A549 (cell line): ENCODE data around the gene EEF2.

Source experiments
- CHD2 ChIP-seq: fragments of 150-350 bp; IDR thresholded peaks from 2 replicates; pipeline ENCODE4 v1.6.1; 2014; ENCODE audit warnings: low read length; ENCODE audit not compliant: partially characterized antibody
- EHF ChIP-seq: fragments of 250-450 bp; sonication (Bioruptor Pico); IDR thresholded peaks from 2 replicates; pipeline ENCODE4 v1.5.0; 2020; ENCODE audit warnings: mild to moderate bottlenecking
- HDAC2 ChIP-seq: fragments of 200-600 bp; sonication (generic); IDR thresholded peaks from 2 replicates; pipeline ENCODE4 v1.6.1; 2016
- NPAS2 ChIP-seq: fragments of 250-450 bp; sonication (Bioruptor Pico); IDR thresholded peaks from 2 replicates; pipeline ENCODE4 v1.8.0; 2022; ENCODE audit warnings: mild to moderate bottlenecking, moderate library complexity, borderline replicate concordance
- POLR2A ChIP-seq: IDR thresholded peaks from 2 replicates; pipeline ENCODE4 v1.6.1; 2012; ENCODE audit warnings: mild to moderate bottlenecking, low read length
- POLR2AphosphoS2 ChIP-seq: conservative IDR thresholded peaks from 2 replicates; pipeline ENCODE4 v1.6.1; 2012; ENCODE audit warnings: low read length, improper control_type of control experiment, inconsistent platforms
- RAD21 ChIP-seq, 2 experiments: fragments of >200 bp in 1 of 2; sonication (Bioruptor Twin) in 1 of 2; formaldehyde crosslinking in 1 of 2; IDR thresholded peaks in 1 of 2; conservative IDR thresholded peaks in 1 of 2; 2 replicates in 1 of 2; 3 replicates in 1 of 2; pipeline ENCODE4 v1.6.1; 2012 to 2018; ENCODE audit warnings: inconsistent platforms in 1 of 2
- RFX5 ChIP-seq: fragments of 450-650 bp; IDR thresholded peaks from 2 replicates; pipeline ENCODE4 v1.7.1; 2014; ENCODE audit warnings: antibody characterized with exemption, mild to moderate bottlenecking, moderate library complexity
- RNF2 ChIP-seq: fragments of 200-600 bp; sonication (generic); IDR thresholded peaks from 2 replicates; pipeline ENCODE4 v1.6.1; 2016; ENCODE audit warnings: low read depth, mild to moderate bottlenecking, antibody characterized with exemption, moderate library complexity, borderline replicate concordance
- TF ChIP-seq, protein P1 (sequence below): fragments of 150-350 bp; IDR thresholded peaks from 2 replicates; pipeline ENCODE4 v1.6.1; 2014; ENCODE audit warnings: low read depth, mild to moderate bottlenecking, low read length
- TF ChIP-seq, protein P2 (sequence below): fragments of >200 bp; sonication (Bioruptor Twin); formaldehyde crosslinking; IDR thresholded peaks from 3 replicates; pipeline ENCODE4 v1.5.1; 2016
- TF ChIP-seq, protein P3 (sequence below): IDR thresholded peaks from 2 replicates; pipeline ENCODE4 v1.6.1; 2012
- TF ChIP-seq, protein P4 (sequence below): IDR thresholded peaks from 2 replicates; pipeline ENCODE4 v1.6.1; 2012
- TF ChIP-seq, protein P5 (sequence below): fragments of 450-650 bp; IDR thresholded peaks from 2 replicates; pipeline ENCODE4 v1.6.1; 2014; ENCODE audit warnings: antibody characterized with exemption

DNA sequence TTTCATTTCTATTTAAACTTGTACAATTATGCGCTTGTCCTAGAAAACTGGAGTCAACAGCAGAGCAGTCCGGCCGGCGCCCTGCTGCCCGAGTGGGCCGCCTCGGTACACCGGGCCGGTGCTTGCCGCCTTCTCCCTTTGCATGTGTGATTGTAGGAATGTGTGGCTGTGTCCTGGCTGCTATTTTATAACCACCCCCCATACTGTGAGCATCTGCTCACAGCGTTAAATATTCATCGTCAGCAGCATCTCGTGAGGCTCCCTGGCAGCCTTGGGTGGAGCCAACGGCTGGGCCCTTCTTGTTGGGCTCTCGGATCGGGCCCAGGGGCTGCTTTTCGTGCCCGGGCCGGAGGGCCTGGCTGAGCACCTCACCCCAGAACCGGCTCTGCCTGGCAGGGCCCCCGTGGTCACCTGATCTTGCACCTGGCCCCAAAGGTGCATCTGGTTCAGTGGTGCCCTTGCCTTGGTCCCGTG lies 32.9 kb upstream of the EEF2 start:
- TF ChIP-seq, protein P1, sequence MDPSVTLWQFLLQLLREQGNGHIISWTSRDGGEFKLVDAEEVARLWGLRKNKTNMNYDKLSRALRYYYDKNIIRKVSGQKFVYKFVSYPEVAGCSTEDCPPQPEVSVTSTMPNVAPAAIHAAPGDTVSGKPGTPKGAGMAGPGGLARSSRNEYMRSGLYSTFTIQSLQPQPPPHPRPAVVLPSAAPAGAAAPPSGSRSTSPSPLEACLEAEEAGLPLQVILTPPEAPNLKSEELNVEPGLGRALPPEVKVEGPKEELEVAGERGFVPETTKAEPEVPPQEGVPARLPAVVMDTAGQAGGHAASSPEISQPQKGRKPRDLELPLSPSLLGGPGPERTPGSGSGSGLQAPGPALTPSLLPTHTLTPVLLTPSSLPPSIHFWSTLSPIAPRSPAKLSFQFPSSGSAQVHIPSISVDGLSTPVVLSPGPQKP, result no peak
- TF ChIP-seq RFX5 (no peak), NPAS2 (CRISPR knock-in tag) (no peak), POLR2A (no peak), RNF2 (no peak), CHD2 (no peak), RAD21 (conservative IDR thresholded peaks at IDR 0.05 in 1 of 2, IDR thresholded peaks at IDR 0.05 in 1 of 2) (no peak), POLR2AphosphoS2 (no peak), EHF (no peak), HDAC2 (no peak)
- TF ChIP-seq, protein P2, sequence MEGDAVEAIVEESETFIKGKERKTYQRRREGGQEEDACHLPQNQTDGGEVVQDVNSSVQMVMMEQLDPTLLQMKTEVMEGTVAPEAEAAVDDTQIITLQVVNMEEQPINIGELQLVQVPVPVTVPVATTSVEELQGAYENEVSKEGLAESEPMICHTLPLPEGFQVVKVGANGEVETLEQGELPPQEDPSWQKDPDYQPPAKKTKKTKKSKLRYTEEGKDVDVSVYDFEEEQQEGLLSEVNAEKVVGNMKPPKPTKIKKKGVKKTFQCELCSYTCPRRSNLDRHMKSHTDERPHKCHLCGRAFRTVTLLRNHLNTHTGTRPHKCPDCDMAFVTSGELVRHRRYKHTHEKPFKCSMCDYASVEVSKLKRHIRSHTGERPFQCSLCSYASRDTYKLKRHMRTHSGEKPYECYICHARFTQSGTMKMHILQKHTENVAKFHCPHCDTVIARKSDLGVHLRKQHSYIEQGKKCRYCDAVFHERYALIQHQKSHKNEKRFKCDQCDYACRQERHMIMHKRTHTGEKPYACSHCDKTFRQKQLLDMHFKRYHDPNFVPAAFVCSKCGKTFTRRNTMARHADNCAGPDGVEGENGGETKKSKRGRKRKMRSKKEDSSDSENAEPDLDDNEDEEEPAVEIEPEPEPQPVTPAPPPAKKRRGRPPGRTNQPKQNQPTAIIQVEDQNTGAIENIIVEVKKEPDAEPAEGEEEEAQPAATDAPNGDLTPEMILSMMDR, result no peak
- TF ChIP-seq, protein P3, sequence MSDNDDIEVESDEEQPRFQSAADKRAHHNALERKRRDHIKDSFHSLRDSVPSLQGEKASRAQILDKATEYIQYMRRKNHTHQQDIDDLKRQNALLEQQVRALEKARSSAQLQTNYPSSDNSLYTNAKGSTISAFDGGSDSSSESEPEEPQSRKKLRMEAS, result no peak
- TF ChIP-seq, protein P4, sequence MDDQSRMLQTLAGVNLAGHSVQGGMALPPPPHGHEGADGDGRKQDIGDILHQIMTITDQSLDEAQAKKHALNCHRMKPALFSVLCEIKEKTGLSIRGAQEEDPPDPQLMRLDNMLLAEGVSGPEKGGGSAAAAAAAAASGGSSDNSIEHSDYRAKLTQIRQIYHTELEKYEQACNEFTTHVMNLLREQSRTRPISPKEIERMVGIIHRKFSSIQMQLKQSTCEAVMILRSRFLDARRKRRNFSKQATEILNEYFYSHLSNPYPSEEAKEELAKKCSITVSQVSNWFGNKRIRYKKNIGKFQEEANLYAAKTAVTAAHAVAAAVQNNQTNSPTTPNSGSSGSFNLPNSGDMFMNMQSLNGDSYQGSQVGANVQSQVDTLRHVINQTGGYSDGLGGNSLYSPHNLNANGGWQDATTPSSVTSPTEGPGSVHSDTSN, result no peak
- TF ChIP-seq, protein P5, sequence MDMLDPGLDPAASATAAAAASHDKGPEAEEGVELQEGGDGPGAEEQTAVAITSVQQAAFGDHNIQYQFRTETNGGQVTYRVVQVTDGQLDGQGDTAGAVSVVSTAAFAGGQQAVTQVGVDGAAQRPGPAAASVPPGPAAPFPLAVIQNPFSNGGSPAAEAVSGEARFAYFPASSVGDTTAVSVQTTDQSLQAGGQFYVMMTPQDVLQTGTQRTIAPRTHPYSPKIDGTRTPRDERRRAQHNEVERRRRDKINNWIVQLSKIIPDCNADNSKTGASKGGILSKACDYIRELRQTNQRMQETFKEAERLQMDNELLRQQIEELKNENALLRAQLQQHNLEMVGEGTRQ, result no peak
